HUDEP-2 (cell line): Measurements from ENCODE around the gene RAE1.

Source experiments
- DNase-seq, 76 experiments: peaks; one replicate each; lab custom pipeline; 2025; ENCODE audit not compliant: unreplicated experiment in 76 of 76; lab: John Stamatoyannopoulos, UW

The RAE1 gene

GRCh38 chr20:57351042-57351783 is at the start of gene RAE1:
TSS of gene RAE1 (plus strand) at chr20:57351255. CDS start at chr20:57354039, 2,784 bp downstream.
- peak in 74 of 76 experiments; percentile 24 to 90 (median 72) for DNase-seq

GRCh38 chr20:57306747-57307146 is 44.3 kb upstream of the RAE1 start:
- no peak for DNase-seq

- DNase-seq = no peak
These were observed 42.4 kb upstream of the RAE1 start for GRCh38 chr20:57308451-57309271.

DNA sequence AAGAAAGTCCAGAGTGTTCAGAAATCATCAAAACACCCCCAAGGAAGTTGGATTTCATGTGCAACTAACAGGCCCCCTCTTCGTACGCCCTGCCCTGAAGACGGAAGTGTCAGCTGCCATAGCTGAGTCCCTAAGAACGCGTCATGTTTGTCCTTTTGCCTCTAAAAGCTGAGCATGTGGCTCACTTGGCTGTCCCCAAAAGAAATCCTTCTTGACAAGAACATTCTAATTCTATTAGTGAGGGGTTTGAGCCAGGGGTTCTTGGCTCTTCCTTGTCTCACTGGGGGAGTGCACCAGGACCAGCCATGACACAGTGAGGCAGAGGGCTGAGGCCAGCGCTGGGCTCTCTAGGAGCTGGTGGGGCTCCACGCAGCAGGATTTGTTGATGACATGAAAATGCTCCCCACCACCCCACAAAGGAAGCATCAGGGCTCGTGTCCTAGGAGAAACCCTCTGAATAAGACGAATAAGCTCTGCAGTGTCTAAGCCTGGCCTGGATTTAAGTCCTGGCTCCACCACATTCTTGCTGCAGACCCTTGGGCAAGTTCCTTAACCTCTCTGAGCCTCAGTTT is 41.4 kb upstream of the RAE1 start:
- DNase-seq = no peak

DNA sequence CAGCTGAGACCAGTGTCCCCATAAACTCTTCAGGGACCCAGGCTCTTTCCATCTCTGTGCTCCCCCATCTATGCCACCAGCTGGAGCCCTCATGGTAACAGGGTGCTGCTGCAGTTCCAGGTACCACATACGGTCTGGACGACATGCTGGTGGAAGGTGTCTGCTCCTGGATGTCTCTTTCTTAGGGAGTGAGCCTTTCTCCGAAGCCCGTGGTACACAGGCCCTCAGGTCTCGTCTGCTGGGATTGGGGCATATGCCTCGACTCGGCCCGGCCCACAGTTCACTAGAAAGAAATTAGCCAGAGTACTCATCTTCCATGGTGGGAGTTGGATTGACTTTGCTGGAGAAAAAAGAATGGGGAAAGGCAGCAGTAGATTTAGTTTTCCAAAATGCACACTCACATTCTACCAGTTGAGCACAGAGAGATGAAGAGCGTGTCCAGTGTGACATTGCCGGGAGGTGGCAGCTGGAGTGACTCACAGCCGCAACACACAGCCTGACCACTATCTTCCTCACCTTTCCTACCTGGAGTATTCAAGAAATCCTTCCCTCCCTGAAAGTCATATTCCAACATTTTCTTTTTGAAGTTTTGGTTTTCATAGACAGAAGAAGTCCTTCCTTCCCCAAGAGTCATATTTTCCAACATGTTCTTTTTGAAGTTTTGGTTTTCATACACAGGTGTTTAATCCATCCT is 40.1 kb upstream of the RAE1 start:
- no peak for DNase-seq

DNA sequence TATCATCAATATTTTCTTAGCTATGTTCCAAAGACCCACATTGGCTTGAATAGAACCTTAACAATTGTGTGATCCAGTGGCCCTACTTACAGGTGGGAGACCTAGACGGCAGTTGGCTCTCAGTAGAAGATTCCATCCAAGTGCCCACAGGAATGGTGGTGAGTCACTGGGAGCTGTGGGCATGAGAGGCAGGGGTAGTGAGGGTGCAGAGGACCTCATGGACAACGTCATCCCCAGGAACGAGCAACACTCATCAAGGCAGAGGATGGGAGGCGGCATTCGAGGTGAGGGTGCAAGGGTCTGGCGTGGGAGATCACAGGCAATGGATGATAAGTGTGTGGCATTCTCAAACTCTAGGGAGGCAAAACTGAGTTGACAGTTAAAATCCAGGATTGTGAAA is 38.9 kb upstream of the RAE1 start:
- no peak for DNase-seq

- no peak for DNase-seq
These were observed 37.8 kb upstream of the RAE1 start for GRCh38 chr20:57313230-57313629.

GRCh38 chr20:57313951-57314350 is 37.1 kb upstream of the RAE1 start:
- no peak for DNase-seq

DNA sequence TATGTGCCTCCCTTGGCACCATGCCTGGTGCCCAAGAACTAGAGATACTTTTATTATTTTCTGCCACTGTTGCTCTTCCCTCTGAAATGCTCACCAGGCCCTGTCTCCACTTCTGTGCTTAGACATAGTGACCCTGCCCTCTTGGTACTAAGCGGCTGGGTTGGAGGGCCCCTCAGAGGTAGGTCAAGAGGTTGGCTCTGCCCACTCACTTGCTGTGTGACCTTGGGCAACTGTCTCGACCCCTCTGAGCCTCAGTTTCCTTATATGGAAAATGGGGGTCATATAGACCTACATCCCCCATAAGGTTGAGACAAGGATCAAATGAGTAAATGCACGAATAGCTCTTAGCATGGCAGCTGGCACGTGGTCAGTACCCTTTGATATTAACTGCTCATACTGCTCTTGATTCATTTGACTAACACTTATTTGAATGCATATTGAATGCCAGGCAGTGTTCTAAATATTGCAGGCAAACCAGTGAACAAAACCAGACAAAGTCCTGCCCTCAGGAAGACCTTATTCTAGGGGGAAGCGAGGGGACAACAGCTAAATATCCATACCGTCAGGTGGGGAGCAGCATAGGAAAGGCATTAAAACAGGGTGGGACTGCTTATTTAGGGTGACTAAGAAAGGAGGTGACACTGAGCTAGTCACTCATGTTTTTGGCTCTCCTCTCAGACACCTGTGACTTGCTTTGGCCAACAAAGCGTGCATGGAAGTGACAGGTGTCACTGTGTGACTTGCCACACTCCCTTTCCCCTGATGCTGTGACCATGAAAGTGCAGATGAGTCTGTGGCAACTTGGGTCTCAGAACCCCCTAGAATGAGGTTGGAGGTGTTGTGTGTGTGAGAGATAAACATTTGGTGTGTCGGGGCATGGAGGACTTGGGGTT is 35.7 kb upstream of the RAE1 start:
- DNase-seq = no peak

- DNase-seq = no peak
These were observed 35.0 kb upstream of the RAE1 start for GRCh38 chr20:57315976-57316480.

GRCh38 chr20:57316795-57317201 is 34.3 kb upstream of the RAE1 start:
- no peak for DNase-seq

DNA sequence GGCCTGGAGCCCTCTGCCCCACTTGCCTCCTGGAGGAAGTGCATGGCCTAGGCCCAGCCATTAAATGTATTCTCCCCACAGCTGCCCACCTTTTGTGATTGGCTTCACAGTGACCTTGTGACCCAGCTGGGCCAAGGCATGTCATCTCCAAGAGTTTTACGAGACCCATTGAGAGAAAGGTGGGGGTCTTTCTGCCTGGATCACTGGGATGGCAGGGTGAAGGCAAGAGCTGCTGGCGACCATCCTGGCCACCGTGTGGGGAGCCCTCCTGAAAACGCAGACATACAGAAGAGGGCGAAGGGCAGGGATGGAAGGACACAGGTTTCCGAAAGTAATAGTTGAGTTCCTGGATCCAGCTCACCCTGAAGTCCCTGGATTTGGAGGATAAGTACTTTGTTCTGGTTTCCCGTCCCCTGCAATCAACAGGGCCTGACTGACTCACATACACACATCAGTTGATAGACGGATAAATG is 33.7 kb upstream of the RAE1 start:
- DNase-seq = no peak

DNA sequence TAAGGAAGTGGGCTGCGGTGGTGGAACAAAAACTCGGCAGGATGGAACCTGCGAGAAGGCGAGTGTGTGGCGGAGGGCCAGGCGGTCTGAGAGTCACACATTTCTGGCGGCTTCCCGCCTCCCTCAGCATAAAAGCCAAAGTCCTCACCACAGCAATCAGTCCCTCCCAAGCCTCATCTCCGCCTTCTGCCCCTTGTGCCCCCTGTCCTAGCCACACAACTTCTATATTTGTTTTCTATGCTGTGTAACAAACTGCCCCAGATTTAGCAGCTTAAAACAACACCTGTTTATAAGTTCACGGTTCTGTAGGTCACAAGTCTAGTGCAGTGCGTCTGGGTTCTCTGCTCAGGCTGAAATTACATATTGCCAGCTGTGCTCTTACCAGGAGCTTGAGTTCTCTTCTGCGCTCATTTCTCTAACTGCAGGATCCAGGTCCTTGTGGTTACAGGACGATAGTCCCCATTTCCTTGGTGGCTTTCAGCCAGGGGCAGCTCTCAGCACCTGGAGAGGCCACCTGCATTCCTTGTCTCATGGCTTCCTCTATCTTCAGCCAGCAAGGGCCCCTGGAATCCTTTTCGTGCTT is 33.2 kb upstream of the RAE1 start:
- DNase-seq = no peak

DNA sequence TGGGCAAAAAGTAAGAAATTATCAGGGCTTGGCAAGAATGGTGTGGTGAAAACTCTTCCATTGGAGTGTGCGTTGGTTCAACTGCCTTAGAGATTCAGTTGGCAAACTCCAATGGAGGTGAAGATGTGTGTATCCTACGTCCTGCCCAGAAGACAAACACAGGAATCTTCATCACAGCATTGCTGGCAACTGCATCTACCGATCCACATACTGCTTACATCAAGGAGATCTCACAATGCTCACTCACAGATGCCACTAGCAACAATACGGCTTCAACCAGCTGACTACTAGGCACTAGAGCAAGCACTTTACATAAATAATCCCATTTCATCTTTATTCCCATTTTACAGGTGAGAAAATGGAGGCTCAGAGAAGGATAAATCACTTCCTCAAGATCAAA is 31.5 kb upstream of the RAE1 start:
- DNase-seq = no peak

GRCh38 chr20:57320358-57320757 is 30.7 kb upstream of the RAE1 start:
- no peak for DNase-seq

DNA sequence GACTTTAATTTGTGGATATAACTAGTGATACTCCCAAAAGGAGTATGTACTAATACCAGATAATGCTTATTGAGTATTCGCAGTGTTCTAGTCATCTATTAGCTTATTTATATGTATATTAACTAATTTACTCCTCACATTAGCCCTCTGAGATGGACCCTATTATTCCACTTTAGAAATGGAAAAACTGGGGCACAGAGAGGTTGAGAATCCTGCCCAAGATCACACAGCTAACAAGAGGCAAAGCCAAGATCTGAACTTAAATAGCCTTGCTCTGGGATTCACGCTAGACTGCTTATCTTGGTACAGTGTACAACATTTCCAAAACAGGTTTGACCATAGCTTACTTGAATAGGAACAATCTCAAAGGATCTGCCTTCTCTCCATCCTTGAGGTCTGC is 29.9 kb upstream of the RAE1 start:
- no peak for DNase-seq

DNA sequence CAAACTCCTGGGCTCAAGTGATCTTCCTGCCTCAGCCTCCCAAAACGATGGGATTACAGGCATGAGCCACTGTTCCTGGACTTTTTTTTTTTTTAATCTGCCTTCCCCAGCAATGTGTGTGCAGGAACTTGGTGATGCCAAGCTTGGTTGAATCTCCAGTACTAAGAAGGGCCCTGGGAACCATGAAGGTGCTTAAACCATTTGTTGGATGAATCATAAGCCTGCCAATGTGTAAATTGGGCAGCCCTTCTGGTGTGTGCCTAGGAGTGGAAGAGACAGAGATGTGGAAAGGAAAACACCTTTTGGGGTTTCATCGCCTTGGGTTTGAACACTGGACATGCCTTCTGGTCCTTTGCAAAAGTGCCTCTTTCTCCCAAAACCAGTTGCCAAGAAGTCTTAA is 28.6 kb upstream of the RAE1 start:
- no peak for DNase-seq

GRCh38 chr20:57323034-57323433 is 28.0 kb upstream of the RAE1 start:
- no peak for DNase-seq

DNA sequence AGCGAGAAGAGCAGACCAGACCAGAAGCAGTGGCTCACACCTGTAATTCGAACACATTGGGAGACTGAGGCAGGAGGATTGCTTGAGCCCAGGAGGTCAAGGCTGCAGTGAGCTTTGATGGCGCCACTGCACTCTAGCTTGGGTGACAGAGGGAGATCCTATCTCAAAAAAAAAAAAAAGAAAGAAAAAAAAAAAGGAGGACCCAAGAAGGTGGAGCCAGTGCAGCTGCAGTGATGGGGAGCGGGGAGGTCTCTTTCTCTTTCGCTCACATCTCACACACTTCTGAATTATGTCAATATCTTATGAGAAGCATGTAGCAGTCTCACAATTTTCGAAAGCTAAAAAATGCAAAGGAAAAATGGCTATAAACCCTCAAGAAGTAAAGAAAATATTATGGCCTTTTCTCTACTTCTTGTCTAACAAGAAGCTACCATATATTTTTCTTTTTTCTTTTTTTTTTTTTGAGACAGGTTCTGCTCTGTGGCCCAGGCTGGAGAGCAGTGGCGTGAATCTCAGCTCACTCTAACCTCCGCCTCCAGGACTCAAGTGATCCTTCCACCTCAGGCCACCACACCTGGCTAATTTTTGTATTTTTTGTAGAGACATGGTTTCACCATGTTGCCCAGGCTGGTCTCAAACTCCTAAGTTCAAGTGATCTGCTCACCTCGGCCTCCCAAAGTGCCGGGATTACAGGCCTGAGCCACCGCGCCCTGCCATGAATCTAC is 25.3 kb upstream of the RAE1 start:
- DNase-seq = no peak
